GM18519 (cell line): ENCODE measurements around the gene CERT1.

Source experiments
- ATAC-seq: cut with Tn5 transposase; IDR thresholded peaks from one replicate; pipeline ENCODE4 v1.9.1; 2021; ENCODE audit warnings: mild to moderate bottlenecking, moderate library complexity; ENCODE audit not compliant: unreplicated experiment, low FRiP score

Gene CERT1

GRCh38 chr5:75482482-75482881 lies 28.9 kb downstream of the CERT1 start:
- no peak for ATAC-seq

- ATAC-seq: no peak
Measured at GRCh38 chr5:75481024-75481423, 30.4 kb downstream of the CERT1 start.

GRCh38 chr5:75475364-75475763 lies 36.1 kb downstream of the CERT1 start:
- no peak for ATAC-seq

- no peak for ATAC-seq
Measured at GRCh38 chr5:75473463-75473862, 38.0 kb downstream of the CERT1 start.

GRCh38 chr5:75472973-75473372 lies 38.5 kb downstream of the CERT1 start:
- no peak for ATAC-seq

- ATAC-seq: no peak
Measured at GRCh38 chr5:75471193-75471592, 40.2 kb downstream of the CERT1 start.

- no peak for ATAC-seq
Measured at GRCh38 chr5:75469017-75469416, 42.4 kb downstream of the CERT1 start.

- ATAC-seq: no peak
Measured at GRCh38 chr5:75468593-75468992, 42.8 kb downstream of the CERT1 start.

GRCh38 chr5:75466006-75466716 lies 45.3 kb downstream of the CERT1 start:
- ATAC-seq: no peak

GRCh38 chr5:75465480-75465879 lies 45.9 kb downstream of the CERT1 start:
- ATAC-seq: no peak

- ATAC-seq: no peak
Measured at GRCh38 chr5:75463726-75464125, 47.7 kb downstream of the CERT1 start.

- ATAC-seq: no peak
Measured at GRCh38 chr5:75461679-75462078, 49.8 kb downstream of the CERT1 start.

GRCh38 chr5:75460942-75461610 lies 50.4 kb downstream of the CERT1 start:
- no peak for ATAC-seq

GRCh38 chr5:75460532-75460931 lies 50.9 kb downstream of the CERT1 start:
- no peak for ATAC-seq

GRCh38 chr5:75457691-75458090 lies 53.7 kb downstream of the CERT1 start:
- no peak for ATAC-seq

GRCh38 chr5:75457161-75457560 lies 54.3 kb downstream of the CERT1 start:
- no peak for ATAC-seq

GRCh38 chr5:75450069-75450468 lies 61.4 kb downstream of the CERT1 start:
- no peak for ATAC-seq

- ATAC-seq: no peak
Measured at GRCh38 chr5:75446068-75446467, 65.4 kb downstream of the CERT1 start.

GRCh38 chr5:75441560-75441959 lies 69.9 kb downstream of the CERT1 start:
- ATAC-seq: no peak

GRCh38 chr5:75439276-75439675 lies 72.2 kb downstream of the CERT1 start:
- no peak for ATAC-seq

- ATAC-seq: no peak
Measured at GRCh38 chr5:75438722-75439121, 72.7 kb downstream of the CERT1 start.

GRCh38 chr5:75435096-75435495 lies 76.3 kb downstream of the CERT1 start:
- ATAC-seq: no peak
